Esophagus squamous epithelium (tissue), 4 donors: ENCODE data around the gene IFITM2.

Experiments used
- POLR2A ChIP-seq, 4 donors: fragments of 450-650 bp; IDR thresholded peaks; one replicate each; pipeline ENCODE4 v1.6.1; 2017; ENCODE audit warnings: antibody characterized with exemption in 4 of 4, mild to moderate bottlenecking in 4 of 4, moderate library complexity in 3 of 4
- TF ChIP-seq, protein P1 (sequence below), 6 experiments: fragments of 450-650 bp in 4 of 6; fragments of 200-600 bp in 2 of 6; sonication (generic) in 2 of 6; IDR thresholded peaks; one replicate each; pipeline ENCODE4 v1.5.1; 2016 to 2019; ENCODE audit warnings: antibody characterized with exemption in 6 of 6, mild to moderate bottlenecking in 4 of 6, moderate library complexity in 4 of 6

GRCh38 chr11:285894-286220, 21.8 kb upstream of the IFITM2 start:
- TF ChIP-seq, protein P1, sequence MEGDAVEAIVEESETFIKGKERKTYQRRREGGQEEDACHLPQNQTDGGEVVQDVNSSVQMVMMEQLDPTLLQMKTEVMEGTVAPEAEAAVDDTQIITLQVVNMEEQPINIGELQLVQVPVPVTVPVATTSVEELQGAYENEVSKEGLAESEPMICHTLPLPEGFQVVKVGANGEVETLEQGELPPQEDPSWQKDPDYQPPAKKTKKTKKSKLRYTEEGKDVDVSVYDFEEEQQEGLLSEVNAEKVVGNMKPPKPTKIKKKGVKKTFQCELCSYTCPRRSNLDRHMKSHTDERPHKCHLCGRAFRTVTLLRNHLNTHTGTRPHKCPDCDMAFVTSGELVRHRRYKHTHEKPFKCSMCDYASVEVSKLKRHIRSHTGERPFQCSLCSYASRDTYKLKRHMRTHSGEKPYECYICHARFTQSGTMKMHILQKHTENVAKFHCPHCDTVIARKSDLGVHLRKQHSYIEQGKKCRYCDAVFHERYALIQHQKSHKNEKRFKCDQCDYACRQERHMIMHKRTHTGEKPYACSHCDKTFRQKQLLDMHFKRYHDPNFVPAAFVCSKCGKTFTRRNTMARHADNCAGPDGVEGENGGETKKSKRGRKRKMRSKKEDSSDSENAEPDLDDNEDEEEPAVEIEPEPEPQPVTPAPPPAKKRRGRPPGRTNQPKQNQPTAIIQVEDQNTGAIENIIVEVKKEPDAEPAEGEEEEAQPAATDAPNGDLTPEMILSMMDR (IDR thresholded peaks at IDR 0.05) = no peak
- TF ChIP-seq POLR2A (IDR thresholded peaks at IDR 0.05) = no peak
